ENCODE measurements around the gene RRP15. TPM values are rescaled to one million over a fixed set of nuclear protein-coding genes. Genes with fewer than 3 reads are reported as not detected.

RRP15 gene
- total and polyA plus RNA-seq, 2 of the 13 experiments (the other 11 are each of a cell fraction or from before 2014, with no cell fraction given) = 2.1 to 37.5 TPM

DNA sequence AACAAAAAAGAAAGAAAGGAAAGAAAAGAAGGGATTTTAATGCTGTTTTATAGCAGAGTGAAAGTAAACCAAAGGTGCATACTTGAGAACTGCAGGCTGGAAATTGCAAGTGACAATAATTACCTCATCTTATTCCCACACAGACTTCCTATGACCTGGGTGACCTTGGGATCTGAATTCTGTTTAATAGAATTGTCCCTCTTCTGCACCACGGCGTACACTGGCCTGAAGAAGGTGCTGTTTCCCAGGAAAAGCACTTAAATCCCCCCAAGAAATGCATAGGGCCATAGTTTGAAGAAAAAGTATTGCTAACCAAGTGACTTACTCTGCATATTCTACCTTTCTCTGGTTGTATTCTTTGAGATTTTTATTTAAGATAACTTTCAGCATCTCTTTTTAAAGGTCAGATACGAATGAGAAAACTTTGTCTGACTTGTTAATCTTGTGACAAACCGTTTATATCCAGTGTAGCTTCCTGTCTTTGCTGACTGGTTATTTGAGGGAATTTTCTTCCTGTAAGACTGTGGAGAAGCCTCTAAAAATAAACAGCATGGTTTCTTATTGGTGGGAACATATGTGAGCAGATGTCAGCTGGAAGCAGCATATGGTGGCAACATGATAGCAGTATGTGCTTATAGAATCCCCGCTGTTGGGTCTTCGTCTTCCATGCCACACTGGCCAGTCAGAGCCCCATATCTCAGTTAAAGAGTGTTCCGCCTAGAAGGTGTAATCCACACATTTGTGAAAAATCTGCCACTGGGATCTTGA, 76.4 kb downstream of the RRP15 start (continued):
- no peak for TF ChIP-seq REST (IDR thresholded peaks at IDR 0.05; ENCODE audit: borderline replicate concordance in 1 of 2, low read depth in 1 of 2, low read length in 2 of 2)
- TF ChIP-seq ZNF256 (CRISPR knock-in tag; conservative IDR thresholded peaks at IDR 0.05) = no peak
- TF ChIP-seq ELF3 (CRISPR knock-in tag; IDR thresholded peaks at IDR 0.05) = no peak
- TF ChIP-seq POGZ (CRISPR knock-in tag; IDR thresholded peaks at IDR 0.05) = no peak
- TF ChIP-seq ZXDC (CRISPR knock-in tag; IDR thresholded peaks at IDR 0.05) = no peak

All from HepG2 (cell line).